HG03135 (cell line): Measurements from ENCODE around the gene IL4.

Experiments
- ATAC-seq: cut with Tn5 transposase; IDR thresholded peaks from one replicate; pipeline ENCODE4 v1.9.1; 2021; ENCODE audit warnings: mild to moderate bottlenecking, moderate library complexity; ENCODE audit not compliant: unreplicated experiment

The IL4 gene

DNA sequence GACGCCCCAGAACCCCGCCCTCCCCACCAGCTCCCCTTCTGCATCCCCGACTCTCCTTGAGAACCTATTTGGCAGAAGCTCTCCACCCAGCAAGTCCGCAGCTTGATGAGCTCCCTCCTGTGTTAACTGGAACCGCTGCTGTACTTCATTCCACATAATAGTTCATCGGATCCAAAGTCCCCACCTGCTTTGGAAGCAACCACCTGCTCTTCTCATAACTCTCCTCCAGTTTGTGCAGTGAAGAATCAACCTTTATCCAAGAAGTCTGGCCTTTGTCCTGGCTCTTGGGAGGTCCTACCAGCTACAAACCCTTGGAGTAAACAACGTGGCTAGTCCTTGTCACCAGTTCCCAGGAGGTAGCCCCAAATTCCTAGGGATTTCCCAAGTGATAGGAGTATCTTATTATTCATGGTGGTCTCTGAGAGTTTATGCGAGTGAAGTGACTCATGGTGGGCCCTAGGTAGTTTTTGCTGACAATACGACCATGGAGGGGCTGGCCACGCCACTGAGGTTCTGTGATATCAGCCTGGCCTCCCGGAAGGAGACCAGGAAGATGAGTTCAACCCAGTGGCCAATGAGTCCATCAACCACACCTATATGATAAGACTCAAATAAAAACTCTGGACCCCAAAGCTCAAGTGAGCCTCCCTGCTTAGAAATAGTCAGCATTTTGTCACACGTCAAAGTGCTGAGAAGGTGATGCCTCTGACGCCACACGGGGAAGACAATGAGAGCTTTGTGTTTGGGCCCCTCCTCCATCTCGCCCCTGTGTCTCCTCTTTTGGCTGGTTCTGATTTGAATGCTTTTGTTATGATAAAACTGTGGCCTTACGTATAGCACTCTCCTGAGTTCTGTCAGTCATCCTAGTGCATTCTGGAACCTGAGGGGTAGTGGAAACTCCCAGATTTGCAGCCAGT, 3.6 kb upstream of the IL4 start:
- no peak for ATAC-seq

DNA sequence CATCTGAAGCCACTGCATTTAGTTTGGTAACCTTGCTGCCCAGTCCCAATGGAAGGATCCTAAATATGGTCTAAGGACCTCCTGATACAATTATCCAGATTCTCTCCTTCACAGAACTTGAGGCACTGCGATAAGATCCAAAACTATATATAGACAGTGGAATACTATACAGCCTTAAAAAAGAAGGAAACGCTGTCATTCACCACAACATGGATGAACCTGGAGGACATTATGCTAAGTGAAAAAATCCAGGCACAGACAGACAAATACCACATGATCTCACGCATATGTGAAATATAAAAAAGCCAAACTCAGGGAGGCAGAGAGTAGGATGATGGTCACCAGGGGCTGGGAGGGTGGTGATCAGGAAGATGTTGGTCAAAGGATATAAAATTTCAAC, 2.8 kb upstream of the IL4 start:
- ATAC-seq, result no peak

DNA sequence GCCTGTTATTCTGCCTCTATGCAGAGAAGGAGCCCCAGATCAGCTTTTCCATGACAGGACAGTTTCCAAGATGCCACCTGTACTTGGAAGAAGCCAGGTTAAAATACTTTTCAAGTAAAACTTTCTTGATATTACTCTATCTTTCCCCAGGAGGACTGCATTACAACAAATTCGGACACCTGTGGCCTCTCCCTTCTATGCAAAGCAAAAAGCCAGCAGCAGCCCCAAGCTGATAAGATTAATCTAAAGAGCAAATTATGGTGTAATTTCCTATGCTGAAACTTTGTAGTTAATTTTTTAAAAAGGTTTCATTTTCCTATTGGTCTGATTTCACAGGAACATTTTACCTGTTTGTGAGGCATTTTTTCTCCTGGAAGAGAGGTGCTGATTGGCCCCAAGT, 301 bp upstream of the IL4 start:
- ATAC-seq, result no peak

DNA sequence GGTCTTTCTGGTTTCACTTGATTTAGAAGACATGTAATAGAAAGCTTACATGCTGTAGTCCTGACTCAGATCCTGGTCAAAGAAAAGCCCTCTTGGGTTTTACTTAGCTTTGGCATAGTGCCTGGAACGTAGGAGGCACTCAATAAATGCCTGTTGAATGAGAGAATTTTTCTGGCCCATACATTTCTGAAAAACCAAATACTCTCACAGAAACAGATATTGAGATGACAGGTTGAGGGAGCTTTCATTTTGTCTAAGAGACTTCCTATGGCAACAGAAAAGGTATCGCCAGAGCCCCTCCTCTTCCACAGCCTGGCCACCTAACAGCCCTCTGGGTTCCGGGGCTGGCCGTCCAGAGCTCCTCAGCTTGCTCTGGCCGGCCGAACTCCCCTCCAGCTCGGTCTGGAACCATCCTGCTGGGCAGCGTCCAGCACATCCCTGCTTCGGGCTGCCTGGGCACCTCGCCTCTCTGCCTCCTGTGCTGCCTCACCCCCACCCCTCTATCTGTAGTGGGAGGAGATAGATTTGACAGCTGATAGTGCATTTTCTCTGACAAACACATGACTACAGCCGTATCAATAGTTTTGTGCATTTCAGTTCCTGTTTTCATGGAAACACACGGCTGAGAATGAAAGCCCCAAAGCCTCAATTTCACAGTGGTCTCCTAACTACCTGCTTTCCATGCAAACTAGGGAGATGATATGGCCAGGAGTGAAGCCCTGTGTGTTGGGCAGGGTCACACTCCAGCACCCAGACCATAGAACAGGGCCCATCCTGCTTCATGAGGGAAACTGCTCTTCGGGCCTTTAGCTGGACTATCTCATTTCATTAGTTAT, 1.1 kb downstream of the IL4 start:
- peak; percentile 79 for ATAC-seq

DNA sequence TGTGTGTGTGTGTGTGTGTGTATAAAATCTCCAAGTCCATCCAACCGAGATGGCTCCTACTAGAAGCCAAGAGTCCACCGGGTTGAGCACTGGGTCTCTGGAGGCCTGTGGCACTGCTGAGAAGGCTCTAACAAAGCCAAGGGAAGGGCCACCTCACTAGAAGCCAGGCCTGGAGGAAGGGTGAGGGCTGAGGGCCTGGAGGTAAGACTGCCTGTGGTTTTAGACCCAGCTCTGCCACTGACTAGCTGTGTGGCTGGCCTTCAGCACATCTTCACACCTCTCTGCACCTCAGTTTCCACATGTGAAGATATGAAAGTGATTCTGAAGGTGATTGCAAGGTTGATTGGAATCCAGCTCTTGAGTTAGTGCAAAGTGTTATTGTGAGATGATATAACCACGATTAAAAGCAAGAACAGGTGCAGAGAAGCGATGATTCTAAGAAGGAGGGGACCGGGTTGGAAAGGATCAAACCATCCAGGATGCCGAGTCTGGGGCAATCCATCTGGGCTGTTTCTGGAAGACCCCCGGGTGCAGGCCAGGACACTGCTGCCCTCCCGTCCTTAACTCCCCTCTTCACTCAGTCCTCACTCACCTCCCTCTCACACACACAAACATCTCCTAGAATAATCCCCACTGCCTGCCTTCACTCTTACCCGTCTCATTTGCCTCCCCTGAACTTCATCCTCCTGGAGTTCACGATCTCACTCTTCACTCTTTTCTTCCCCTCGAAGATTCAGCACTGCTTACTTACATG, 2.3 kb downstream of the IL4 start:
- no peak for ATAC-seq

DNA sequence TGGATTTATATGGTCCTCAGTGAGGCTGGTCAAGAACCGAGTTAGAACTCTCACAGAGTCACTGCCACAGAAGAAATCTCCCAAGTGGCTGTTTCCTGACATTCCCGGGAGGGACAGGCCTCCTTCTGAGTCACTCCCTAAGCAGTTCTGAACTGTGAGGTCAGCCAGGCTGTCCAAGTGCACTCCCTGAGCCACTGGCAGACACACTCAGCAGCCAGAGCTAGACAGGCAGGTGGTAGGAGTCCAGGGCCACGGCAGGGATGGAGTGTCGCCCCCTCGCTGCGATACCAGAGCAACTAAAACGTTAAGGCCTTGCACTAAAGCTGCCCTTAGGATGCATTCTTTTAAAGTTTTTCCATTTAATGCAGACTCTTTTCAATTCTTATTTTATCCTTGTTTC, 3.4 kb downstream of the IL4 start:
- ATAC-seq, result no peak

DNA sequence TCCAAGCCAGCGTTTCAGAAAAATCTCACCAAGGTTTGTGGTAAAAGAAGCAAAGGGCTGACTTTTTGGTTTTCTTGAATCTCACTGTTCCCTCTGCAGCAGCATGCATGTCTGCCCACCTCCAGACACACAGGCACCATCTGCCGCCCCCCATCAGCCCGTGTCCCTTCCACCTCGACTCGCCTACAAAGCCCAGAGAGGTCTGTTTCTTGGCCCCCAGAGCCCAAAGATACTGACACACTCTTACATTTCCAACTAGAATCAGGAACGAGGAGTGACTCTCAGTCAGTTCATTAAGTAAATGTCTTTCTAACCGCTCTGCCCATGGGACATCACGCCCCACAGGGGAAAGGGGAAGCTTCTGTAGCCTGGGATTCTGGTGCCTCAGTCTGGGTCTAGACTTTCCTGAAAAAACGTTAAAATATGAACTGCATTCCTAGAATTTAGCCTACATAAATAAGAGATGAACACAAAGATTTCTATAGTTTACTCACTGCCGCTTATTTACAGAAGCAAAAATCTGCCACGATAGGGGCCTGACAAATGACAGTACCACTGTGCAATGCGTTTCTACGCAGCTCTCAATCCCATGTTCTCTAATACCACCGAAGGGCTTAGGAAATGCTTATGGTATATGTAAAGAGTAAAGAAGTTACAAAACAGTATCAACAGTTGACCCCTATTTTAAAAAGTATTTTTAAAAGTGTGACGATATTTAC, 4.1 kb downstream of the IL4 start:
- no peak for ATAC-seq

DNA sequence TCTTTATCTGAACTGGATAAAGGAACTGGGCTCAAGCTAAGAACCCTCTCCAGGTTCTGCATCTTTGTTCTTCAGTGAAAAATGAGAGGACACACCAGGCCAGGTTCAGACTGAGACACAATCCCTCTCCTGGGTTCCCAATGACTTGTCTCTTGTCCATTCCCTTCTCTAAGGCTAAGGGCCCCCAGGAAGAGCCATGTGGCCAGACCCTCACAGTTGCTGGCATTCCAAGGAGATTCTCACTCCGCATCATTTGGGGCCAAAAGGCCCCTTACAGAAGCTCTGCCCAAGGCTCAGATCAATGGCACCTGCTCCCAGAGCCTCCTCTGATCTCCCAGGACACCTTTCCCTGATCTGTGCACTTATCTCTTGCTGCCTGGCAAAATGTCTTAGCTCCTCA, 4.9 kb downstream of the IL4 start:
- ATAC-seq, result no peak

DNA sequence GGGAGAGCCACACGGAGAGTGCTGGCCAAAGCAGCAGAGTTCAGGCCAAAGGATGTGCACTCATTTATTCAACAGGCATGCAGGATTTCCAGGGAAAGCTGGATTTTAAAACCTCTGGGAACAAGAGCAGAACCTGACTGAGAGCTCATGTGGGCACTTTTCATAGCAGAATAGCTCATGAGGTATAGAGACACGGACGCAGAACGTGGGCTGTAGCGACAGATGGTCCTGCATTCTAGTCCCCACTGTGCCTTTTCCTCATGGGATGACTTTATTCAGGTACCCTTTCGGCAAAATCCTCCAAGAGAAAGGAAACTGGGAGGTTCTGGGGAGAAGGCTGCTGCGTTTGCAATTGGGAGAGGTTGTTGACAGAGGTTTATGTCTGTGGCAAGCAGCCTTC, 5.4 kb downstream of the IL4 start:
- ATAC-seq, result no peak

DNA sequence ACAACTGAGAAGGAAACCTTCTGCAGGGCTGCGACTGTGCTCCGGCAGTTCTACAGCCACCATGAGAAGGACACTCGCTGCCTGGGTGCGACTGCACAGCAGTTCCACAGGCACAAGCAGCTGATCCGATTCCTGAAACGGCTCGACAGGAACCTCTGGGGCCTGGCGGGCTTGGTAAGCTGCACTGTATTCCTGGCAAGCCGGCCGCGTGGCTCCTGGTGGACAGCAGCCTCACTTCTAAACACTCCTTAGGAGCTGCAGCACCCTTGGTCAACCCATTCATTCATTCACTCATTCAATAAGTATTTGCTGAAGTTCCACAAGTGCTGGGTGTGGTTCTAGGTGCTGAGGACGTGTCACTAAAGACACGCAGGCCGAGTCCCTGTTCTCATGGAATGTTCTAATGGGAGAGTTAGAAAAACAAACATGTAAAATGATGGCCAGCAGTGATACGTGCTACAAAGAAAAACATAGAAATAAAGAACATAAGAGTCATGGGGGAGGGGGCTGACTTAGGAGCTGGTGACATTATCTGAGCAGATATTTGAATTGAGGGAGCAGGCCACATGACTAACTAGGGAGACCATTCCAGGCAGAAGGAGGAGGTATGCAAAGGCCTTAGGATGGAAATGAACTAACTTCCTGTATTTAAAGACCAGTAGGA, 6.1 kb downstream of the IL4 start:
- no peak for ATAC-seq

DNA sequence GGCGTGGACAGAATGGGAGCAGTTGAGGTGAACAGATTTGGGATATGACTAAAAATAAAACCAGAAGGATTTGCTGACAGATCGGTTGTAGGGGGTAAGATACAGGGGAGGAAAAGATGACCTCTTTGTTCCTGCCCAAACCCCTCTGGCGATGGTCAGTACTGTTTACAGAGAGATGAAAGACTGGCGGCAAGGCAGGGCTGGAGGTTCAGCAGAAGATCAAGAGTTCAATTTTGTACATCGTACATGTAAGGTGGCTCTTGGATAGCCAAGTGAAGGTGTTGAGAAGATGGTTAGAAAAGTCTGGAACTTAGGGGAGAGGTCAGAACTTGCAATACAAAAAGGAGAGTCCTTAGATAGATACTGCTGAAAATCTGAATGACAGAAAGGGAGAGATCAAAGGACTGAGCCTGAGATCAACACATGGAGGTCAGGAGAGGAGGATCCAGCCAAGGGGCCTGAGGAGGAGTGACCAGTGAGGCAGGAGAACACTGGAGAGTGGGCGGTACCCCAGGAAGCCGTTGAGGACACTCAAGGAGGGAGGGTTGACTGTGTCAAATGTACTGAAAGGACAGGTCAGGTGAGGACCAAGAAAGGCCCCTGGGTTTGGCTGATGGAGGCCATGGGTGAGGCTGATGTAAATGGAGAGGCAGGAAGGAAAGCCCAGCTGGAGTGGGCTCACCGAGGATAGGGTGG, 7.1 kb downstream of the IL4 start:
- no peak for ATAC-seq

DNA sequence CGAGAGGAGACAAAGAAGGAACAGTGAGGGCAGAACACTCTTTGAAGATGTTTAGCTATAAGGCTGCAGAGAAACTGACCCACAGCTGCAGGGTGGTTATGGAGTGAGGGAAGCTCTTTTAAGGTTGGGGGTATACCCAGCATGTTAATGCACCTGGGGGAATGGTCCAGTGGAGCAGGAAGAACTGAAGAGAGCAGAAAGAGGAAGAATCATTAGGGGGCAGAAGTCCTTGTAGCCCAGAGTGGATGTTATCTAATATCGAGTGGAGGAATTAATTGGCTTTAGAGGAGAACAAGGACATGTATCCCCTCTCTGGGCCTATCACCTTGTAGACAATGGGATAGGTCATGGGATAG, 7.7 kb downstream of the IL4 start:
- ATAC-seq, result no peak

DNA sequence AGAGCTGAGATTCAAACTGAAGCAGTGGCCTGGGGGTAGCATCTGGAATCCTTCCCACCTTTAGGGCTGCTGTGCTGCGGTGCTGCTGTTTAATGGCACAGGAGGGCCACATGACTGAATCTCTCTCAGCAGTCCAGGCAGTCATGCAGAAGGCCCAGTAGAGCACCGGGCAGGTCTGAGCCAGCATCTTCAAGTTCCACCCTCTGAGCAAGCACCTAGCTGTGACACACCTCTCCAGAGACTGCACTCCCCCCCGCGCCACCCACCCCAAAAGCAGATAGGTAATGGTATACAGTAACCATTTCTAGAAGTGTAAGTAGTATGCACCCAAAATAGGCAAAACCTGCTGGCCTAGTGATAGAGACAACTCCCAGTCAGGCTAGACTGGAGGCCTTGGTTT, 8.2 kb downstream of the IL4 start:
- no peak for ATAC-seq

DNA sequence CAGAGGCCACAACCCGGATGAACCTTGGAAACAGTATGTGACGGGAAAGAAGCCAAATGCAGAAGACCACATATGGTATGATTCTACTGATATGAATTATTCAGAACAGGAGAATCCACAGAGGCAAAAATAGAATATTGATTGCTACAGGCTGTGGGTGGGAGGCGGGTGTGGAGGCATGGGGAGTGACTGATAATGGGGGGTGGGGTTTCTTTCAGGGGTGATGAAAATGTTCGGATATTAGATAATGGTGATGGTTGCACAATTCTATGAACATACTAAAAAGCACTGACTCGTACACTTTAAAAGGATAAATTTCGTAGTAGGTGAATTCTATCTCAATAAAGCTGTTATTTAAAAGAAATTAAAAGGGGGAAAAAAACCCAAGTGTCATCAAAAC, 10.7 kb downstream of the IL4 start:
- no peak for ATAC-seq

DNA sequence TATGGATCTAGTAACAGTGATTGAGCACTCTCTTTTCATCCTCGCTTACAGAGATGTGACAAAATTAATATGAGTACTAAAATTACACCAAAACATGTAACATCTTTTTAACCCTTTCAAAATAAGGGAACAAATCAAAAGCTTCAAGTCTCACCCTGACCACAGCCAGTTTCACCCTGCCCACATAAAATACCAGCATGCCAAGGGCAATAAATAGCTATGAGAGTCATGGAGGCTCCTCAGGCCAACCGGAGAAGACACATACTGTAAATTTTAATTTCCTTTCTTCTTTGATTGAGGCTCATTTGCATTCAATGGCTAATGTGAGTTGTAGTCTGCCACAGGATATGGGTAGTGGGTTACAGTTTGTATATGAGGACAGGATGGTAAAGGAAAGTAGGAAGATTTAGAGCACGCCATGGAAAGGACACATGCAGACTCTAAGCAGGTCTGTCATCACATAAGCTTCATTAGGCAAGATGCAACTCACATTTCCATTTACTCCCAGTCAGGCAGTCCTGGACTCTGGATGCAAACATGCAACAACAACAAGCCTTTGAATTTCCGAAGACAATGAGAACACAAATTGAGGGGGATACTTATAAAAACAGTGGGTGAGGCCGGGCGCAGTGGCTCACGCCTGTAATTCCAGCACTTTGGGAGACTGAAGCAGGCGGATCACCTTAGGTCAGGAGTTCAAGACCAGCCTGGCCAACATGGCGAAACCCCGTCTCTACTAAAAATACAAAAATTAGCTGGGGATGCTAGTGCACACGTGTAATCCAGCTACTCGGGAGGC, 11.3 kb downstream of the IL4 start:
- no peak for ATAC-seq

DNA sequence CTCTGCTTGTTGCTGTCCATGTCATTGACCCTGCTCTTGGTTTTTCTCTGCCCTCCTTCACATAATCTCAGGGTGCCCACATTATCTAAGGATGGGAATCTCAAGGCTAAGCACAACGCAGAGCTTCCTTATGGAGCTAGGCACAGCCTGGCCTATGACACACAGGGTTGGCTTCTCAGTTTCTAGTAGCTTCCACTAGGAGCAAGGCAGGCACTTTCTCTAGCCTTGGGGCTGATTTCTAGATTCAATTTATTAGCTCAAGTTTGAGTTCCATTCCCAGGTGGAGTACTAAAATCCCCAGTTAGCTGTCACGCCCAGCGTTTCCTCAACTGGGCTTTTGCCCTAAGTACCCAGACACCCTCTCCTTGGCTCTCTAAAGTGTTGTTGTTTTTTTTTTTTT, 12.4 kb downstream of the IL4 start:
- no peak for ATAC-seq

DNA sequence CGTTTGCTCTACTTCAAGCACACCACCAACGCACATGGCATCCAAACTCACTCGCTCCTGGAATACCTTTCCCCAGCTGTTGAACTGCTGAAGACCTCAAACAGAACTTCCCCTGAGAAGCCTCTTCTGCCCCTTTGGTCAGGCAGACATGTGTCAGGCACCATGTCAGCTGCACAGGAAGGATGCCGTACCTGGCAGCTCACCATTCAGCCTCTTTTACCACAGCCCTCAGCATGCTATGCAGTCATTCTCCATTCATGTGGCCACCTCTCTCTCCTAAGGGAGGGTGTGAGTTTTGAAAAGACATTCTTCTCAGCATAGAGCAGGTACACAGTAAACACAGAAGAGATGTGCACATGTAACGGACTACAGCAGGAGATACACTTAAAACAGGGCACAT, 14.2 kb downstream of the IL4 start:
- ATAC-seq, result no peak

DNA sequence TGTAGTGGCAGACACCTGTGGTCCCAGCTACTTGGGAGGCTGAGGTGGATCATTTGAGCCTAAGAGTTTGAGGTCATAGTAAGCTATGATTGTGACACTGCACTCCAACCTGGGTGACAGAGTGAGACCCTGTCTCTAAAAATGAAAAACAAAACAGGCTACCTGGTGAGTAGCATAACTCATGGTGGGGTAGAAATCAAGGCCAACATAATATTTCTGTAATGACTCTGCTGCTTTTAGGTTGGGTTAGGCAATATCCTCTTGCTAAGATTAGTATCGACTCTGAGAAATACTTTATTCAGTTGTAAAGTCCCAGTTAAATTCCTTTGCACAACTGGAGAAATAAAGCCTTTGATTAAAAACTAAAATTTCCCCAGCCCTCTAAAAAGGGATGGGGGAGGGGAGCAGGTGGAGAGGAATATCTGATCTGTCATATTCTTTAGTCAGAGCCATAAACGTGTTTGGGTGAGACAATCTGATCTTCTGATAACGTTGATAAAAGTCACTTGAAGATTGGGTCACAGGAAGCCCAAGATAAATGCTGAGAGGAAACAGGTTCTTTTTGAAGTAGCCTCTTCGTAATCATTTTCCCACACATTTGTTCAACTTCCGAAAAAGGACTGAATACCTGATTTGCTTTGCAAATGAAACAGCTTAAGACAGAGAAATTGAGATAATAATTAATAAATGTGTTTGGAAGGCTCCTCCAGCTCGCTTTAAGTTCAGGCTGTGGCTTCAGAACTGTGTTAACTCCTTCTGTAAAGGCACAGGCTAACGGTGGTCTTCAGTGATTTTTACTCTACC, 14.9 kb downstream of the IL4 start:
- no peak for ATAC-seq
